IMR-90 (cell line): Measurements from ENCODE around the gene TUFM. TPM values are rescaled to one million over a fixed set of nuclear protein-coding genes. Genes with fewer than 3 reads are reported as not detected.

Experiments
- ATAC-seq: fragments of 200-7000 bp; cut with Tn5 transposase; 2 replicates; pipeline ENCODE4 v1.9.1; 2020; ENCODE audit warnings: low read depth, mild to moderate bottlenecking, moderate library complexity
- BruUV-seq: library from RNA; stranded (reverse); fragments of 400-500 nt; replicated peaks from 2 replicates; lab custom pipeline; 2021; lab: Mats Ljungman, UMichigan
- CTCF ChIA-PET: fragments of 300-600 bp; formaldehyde crosslinking; extraction: SDS; loops from one replicate; lab custom pipeline; 2021; ENCODE audit warnings: antibody characterized with exemption; lab: Yijun Ruan, JAX
- POLR2A ChIA-PET: fragments of 300-600 bp; sonication (Branson Sonifier 250); formaldehyde crosslinking; loops from one replicate; lab custom pipeline; 2022; ENCODE audit warnings: antibody characterized with exemption; ENCODE audit not compliant: unreplicated experiment; lab: Charles Lee
- DNase-seq: peaks from one replicate; pipeline ENCODE4 v3.0.0; 2013
- H2AFZ ChIP-seq: replicated peaks from 2 replicates; pipeline ENCODE3; 2013; ENCODE audit warnings: low read length, mild to moderate bottlenecking; ENCODE audit not compliant: poor library complexity
- H2AK5ac ChIP-seq: 2 replicates; pipeline ENCODE4 v1.6.1; 2013; ENCODE audit warnings: low read depth, low read length, inconsistent platforms
- H2AK9ac ChIP-seq: replicated peaks from 2 replicates; pipeline ENCODE3; 2013; ENCODE audit warnings: mild to moderate bottlenecking, low read depth, low read length, moderate library complexity; ENCODE audit not compliant: poor library complexity
- H2BK120ac ChIP-seq: 2 replicates; pipeline ENCODE4 v1.6.1; 2013; ENCODE audit warnings: low read depth, low read length, inconsistent platforms
- H2BK15ac ChIP-seq: 3 replicates; pipeline ENCODE4 v1.6.1; 2013; ENCODE audit warnings: low read depth, low read length, inconsistent platforms
- H2BK20ac ChIP-seq: 2 replicates; pipeline ENCODE4 v1.6.1; 2013; ENCODE audit warnings: low read depth, mild to moderate bottlenecking, inconsistent platforms, low read length, moderate library complexity
- H2BK5ac ChIP-seq: 2 replicates; pipeline ENCODE4 v1.6.1; 2013; ENCODE audit warnings: mild to moderate bottlenecking, low read depth, low read length, inconsistent platforms; ENCODE audit not compliant: poor library complexity, severe bottlenecking
- H3K14ac ChIP-seq: replicated peaks from 2 replicates; pipeline ENCODE4 v1.6.1; 2013; ENCODE audit warnings: low read depth, low read length, inconsistent platforms
- H3K18ac ChIP-seq: 2 replicates; pipeline ENCODE4 v1.6.1; 2013; ENCODE audit warnings: low read depth, low read length, control low read depth
- H3K23ac ChIP-seq: 2 replicates; pipeline ENCODE4 v1.6.1; 2013; ENCODE audit warnings: low read depth, low read length, inconsistent platforms
- H3K27ac ChIP-seq: 2 replicates; pipeline ENCODE4 v1.5.1; 2013; ENCODE audit warnings: mild to moderate bottlenecking, control low read depth, low read length; ENCODE audit not compliant: insufficient read depth
- H3K27me3 ChIP-seq: 2 replicates; pipeline ENCODE4 v1.6.1; 2013; ENCODE audit warnings: low read length; ENCODE audit not compliant: control insufficient read depth, insufficient read depth
- H3K36me3 ChIP-seq: 2 replicates; pipeline ENCODE4 v1.6.1; 2013; ENCODE audit warnings: low read length, mixed read lengths; ENCODE audit not compliant: control insufficient read depth, insufficient read depth
- H3K4ac ChIP-seq: 2 replicates; pipeline ENCODE4 v1.6.1; 2013; ENCODE audit warnings: low read depth, low read length, inconsistent platforms
- H3K4me1 ChIP-seq: 2 replicates; pipeline ENCODE4 v1.6.1; 2013; ENCODE audit warnings: low read length, mixed read lengths; ENCODE audit not compliant: control insufficient read depth, insufficient read depth
- H3K4me2 ChIP-seq: 2 replicates; pipeline ENCODE4 v1.6.1; 2013; ENCODE audit warnings: low read depth, mild to moderate bottlenecking, control low read depth, low read length, moderate library complexity
- H3K4me3 ChIP-seq: 2 replicates; pipeline ENCODE4 v1.5.1; 2013; ENCODE audit warnings: low read depth, mild to moderate bottlenecking, control low read depth, low read length, moderate library complexity; ENCODE audit not compliant: insufficient read depth
- H3K56ac ChIP-seq: 2 replicates; pipeline ENCODE4 v1.6.1; 2013; ENCODE audit warnings: low read length, inconsistent platforms; ENCODE audit not compliant: insufficient read depth; ENCODE audit errors: extremely low read depth
- H3K79me1 ChIP-seq, 2 experiments: 2 replicates each; pipeline ENCODE4 v1.6.1; 2013; ENCODE audit warnings: low read length in 2 of 2, inconsistent platforms in 1 of 2, low read depth in 1 of 2
- H3K9ac ChIP-seq: 2 replicates; pipeline ENCODE4 v1.6.1; 2013; ENCODE audit warnings: low read depth, low read length, control low read depth
- H3K9me1 ChIP-seq: 2 replicates; pipeline ENCODE4 v1.6.1; 2013; ENCODE audit warnings: low read length, inconsistent platforms; ENCODE audit not compliant: insufficient read depth
- H3K9me3 ChIP-seq: 2 replicates; pipeline ENCODE4 v1.6.1; 2013; ENCODE audit warnings: low read length; ENCODE audit not compliant: control insufficient read depth, insufficient read depth
- H4K20me1 ChIP-seq: 2 replicates; pipeline ENCODE4 v1.6.1; 2013; ENCODE audit warnings: low read length, inconsistent platforms; ENCODE audit not compliant: insufficient read depth
- H4K5ac ChIP-seq: 2 replicates; pipeline ENCODE4 v1.6.1; 2013; ENCODE audit warnings: mild to moderate bottlenecking, low read depth, low read length, control low read depth
- H4K8ac ChIP-seq, 2 experiments: 2 replicates each; pipeline ENCODE4 v1.6.1; 2013; ENCODE audit warnings: low read depth in 2 of 2, low read length in 2 of 2, control low read depth in 1 of 2, inconsistent platforms in 1 of 2
- H4K91ac ChIP-seq: 2 replicates; pipeline ENCODE4 v1.6.1; 2013; ENCODE audit warnings: low read depth, low read length, inconsistent platforms; ENCODE audit not compliant: insufficient read depth
- CEBPB ChIP-seq: IDR thresholded peaks from 2 replicates; pipeline ENCODE4 v1.6.1; 2012; ENCODE audit warnings: low read depth, low read length, improper control_type of control experiment
- NFE2L2 ChIP-seq: fragments of 150-350 bp; IDR thresholded peaks from 2 replicates; pipeline ENCODE4 v1.6.1; 2016; ENCODE audit warnings: low read depth, mild to moderate bottlenecking, low read length
- POLR2A ChIP-seq: IDR thresholded peaks from 2 replicates; pipeline ENCODE4 v1.6.1; 2012; ENCODE audit warnings: mild to moderate bottlenecking, low read depth, low read length
- WGBS, 2 experiments: methylation state at CpG; one replicate each; pipeline versions ENCODE4 v1.1.5 to v1.1.7; 2013; ENCODE audit warnings: missing lambda C conversion rate in 2 of 2; ENCODE audit not compliant: insufficient read length in 1 of 2; ENCODE audit errors: extremely low coverage in 2 of 2; 5-methylcytosine and 5-hydroxymethylcytosine counted together
- dilution Hi-C: fragments of 300-500 bp; cut with HindIII; formaldehyde crosslinking; loops from one replicate; pipeline ENCODE4 v1.14.3; 2018; ENCODE audit warnings: low sequenced_read_pairs; ENCODE audit not compliant: unreplicated experiment
- in situ Hi-C: fragments of 300-500 bp; cut with MboI; formaldehyde crosslinking; loops from 3 replicates; pipeline ENCODE4 v1.14.3; 2019; ENCODE audit warnings: low sequenced_read_pairs, inconsistent platforms, mixed read lengths
- intact Hi-C: fragments of 100-400 bp; cut with micrococcal nuclease; formaldehyde crosslinking; loops from 2 replicates; pipeline ENCODE4 v1.10.0; 2022
- polyA plus RNA-seq, 3 experiments: library from polyadenylated mRNA; depleted of rRNA; stranded (reverse); fragments of >200 nt; gene quantifications; 2 replicates each; pipeline ENCODE4 v1.2.3, GENCODE V29; 2012; ENCODE audit warnings: low replicate concordance in 1 of 3
- total RNA-seq: library from RNA; depleted of rRNA; stranded (reverse); fragments of >200 nt; gene quantifications from 2 replicates; pipeline ENCODE4 v1.2.3, GENCODE V29; 2012

The TUFM gene
- total and polyA plus RNA-seq, 2 of the 4 experiments (the other 2 are of a cell fraction) = 80.3 to 126 TPM

- Histone ChIP-seq H3K36me3 (peaks cover 36% of the 10 kb centered on the region), H3K4ac (no peak overlapping the region), H3K9me3 (no peaks in the 10 kb centered on the region), H3K14ac (no peak overlapping the region), H4K20me1 (peaks cover 15% of the 10 kb centered on the region), H4K5ac (no peak overlapping the region), H2BK20ac (no peak overlapping the region), H2BK15ac (no peak overlapping the region), H3K9me1 (no peaks in the 10 kb centered on the region), H3K18ac (no peak overlapping the region), H3K23ac (no peak overlapping the region), H3K4me1 (peaks cover 6% of the 10 kb centered on the region), H3K56ac (no peak overlapping the region), H3K9ac (no peak overlapping the region), H3K4me3 (no peak overlapping the region), H3K27me3 (no peaks in the 10 kb centered on the region), H2AFZ (no peak overlapping the region), H4K8ac (no peak overlapping the region), H3K27ac (no peak overlapping the region), H2BK5ac (no peak overlapping the region), H2AK9ac (no peak overlapping the region), H2AK5ac (no peak overlapping the region), H3K79me1 (peaks cover 14 to 47% of the 10 kb centered on the region in 2 experiments; a peak in 3 of 4 replicates), H3K4me2 (no peak overlapping the region), H2BK120ac (no peak overlapping the region), H4K91ac (no peak overlapping the region)
- in situ Hi-C loops (no loop called here), dilution Hi-C loops (no loop called here), intact Hi-C loops (no loop called here)
- POLR2A ChIA-PET = no interaction called here
- WGBS, 2 experiments = 98% methylated on average over 13 of the region's 19 CpGs; no CpG with 5 or more reads in 1 of the 2 experiments
- no peak for TF ChIP-seq POLR2A
- no peak for TF ChIP-seq NFE2L2
- TF ChIP-seq CEBPB = no peak
- BruUV-seq = no TSS peak
- CTCF ChIA-PET = no interaction called here
- no peak for DNase-seq
- ATAC-seq = no peak
These were observed 1.8 kb downstream of the TUFM start for GRCh38 chr16:28844226-28844885.
